Measurements from ENCODE around the gene EXOC2.

The EXOC2 gene

DNA sequence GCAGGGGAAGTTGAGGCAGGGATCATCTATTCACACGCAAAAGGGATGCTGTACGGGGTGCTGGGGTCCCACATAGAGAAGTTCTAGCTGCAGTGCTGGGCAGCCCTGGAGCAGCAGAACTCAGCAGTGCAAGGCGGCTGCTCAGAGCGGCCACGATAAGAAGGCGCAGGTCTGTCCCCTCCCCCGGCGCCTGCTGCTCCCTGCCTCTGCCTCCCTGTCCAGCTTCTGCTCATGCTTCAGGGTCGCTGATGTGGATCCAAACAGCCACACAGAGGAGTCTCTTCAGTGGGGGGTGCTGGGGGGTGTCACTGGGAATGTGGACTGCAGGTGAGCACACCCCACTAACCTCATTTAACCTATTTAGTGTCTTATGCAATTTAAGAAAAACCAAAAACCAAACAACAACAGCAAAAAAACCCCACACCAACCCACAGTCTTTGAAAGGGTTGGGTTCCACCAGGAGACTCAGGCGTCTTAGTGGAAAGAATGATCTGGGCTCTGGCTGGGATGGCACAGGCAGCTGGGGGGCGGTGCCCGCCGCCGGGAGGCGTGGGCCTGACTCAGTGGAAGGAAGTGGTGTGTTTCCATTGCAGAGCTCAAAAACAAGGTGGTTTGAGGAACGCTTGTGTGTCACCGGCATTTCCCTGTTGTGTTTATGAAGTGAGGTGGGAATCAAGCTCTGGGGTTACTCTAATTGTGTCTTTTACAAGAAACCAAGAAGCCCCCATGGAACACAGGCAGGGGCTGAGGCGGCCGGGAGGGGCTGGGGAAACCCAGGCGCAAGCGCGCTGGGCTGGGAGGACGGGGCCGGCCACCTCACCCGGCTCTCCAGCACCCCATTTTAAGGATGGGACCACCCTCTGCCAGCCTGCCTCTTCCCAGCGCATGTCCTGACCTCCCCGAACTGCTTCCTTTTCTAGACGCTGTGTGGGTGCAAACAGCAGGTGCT is 246.2 kb downstream of the EXOC2 start:
- peaks cover 70% of the 10 kb centered on the region for H3K4me1 Mint-ChIP-seq
- peak overlapping the region; percentile 75 to 80 for H3K4me3 Mint-ChIP-seq
- no peaks in the 10 kb centered on the region for H3K27me3 Mint-ChIP-seq
- DNase-seq: peak; percentile 92 to 98
- peak overlapping the region; percentile 97 to 99 for H3K27ac Mint-ChIP-seq
- ATAC-seq: peak; percentile 85
- peaks cover 3 to 4% of the 10 kb centered on the region in 2 donors for H3K9me3 Mint-ChIP-seq

DNA sequence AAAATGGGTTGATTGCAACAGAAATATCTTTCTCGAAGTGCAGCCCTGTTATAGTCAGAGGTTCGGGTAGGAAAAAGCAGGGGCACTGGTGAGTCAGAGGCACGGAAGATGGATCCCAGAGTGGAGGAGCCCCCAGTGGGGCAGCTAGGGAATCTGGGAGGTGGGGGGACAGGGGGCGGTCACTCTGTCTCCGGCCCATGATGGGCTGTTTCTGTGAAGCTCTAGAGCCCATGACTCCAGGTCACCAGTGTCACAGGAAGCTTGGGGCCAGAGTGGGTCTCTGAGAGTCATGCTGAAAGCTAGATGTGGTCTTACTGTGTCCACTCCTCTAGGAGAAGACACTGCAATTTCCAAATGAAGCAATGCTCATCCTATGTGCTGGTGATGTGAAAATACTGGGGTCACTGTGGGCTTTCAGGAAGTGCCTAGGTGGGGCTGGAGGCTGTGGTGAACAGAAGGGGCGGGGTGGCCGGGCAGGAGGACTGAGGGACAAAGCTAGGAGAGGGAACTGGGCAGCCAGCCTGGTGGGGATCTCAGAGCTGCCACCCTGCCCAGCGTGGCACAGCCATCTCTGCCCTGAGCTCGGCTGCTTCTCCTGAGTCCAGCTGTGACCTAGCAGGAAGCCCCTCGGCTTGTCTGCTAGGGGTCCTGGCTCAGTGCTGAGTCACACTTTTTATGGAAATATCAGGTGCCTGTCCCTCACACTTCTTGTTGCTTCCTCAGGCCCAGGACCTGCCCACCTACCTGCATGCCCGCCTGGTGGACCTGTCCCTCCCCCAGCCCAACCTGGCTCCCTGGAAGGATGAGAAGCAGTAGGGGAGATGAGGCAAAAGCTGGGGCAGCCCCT is 247.1 kb downstream of the EXOC2 start:
- no peaks in the 10 kb centered on the region for H3K27me3 Mint-ChIP-seq
- ATAC-seq (no peak), DNase-seq (peak in 1 of 2 donors; percentile 35)
- H3K9me3 Mint-ChIP-seq: peaks cover 3 to 4% of the 10 kb centered on the region in 2 donors
- H3K27ac Mint-ChIP-seq: peak overlapping the region; percentile 97 to 99
- peak overlapping the region; percentile 75 to 80 for H3K4me3 Mint-ChIP-seq
- peaks cover 79% of the 10 kb centered on the region for H3K4me1 Mint-ChIP-seq

GRCh38 chr6:444653-445275 is 248.2 kb downstream of the EXOC2 start:
- ATAC-seq (peak; percentile 31), DNase-seq (peak; percentile 58 to 60)
- H3K4me3 Mint-ChIP-seq: peak overlapping the region; percentile 75 to 80
- H3K9me3 Mint-ChIP-seq: peaks cover 0 to 3% of the 10 kb centered on the region in 2 donors
- H3K27ac Mint-ChIP-seq: peak overlapping the region; percentile 97 to 99
- H3K27me3 Mint-ChIP-seq: no peaks in the 10 kb centered on the region
- peaks cover 81% of the 10 kb centered on the region for H3K4me1 Mint-ChIP-seq

- Mint-ChIP-seq H3K4me1 (peaks cover 72% of the 10 kb centered on the region), H3K9me3 (peaks cover 0 to 3% of the 10 kb centered on the region in 2 donors), H3K27ac (no peak overlapping the region), H3K27me3 (no peaks in the 10 kb centered on the region), H3K4me3 (no peak overlapping the region)
- ATAC-seq (no peak), DNase-seq (peak in 1 of 2 donors; percentile 7)
Measured at GRCh38 chr6:443621-444159, 249.2 kb downstream of the EXOC2 start.

DNA sequence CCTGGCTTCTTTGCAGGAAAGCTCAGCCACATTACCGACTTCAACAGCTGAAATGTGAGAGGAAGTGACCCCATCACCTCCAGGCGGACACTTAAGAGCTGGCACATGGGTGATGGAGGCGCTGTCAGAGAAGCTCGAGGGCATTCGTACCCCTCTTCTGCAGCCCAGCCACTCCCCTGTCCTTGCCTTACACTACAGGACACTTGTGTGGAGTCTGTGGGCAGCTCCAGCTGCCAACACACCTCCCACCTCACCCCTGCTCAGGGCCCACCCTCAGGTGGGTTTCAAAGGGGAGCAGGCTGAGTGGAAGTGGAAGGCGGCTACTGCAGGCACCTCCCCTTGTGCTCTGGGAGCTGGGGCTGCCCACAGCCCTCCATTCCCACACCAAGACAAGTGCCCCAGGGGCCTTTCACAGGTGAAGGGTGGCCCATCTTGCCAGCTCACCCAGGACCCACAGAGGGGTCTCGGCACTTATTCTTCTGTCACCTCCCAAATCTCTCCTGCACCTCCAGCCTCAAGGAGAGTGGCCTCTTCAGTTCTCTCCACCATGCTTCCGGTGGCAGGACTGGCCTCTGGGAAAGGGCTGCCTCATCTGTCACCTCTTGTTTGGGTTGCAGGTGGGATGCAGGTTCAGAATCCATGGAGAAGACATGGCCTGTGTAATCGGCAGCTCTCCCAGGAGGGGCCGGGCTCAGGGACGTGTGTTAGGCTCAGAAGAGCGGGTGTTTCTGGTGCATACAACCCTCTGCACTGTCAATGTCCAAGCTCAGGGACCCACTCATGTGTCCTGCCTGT is 251.6 kb downstream of the EXOC2 start:
- Mint-ChIP-seq H3K9me3 (no peaks in the 10 kb centered on the region), H3K4me3 (no peak overlapping the region), H3K27ac (no peak overlapping the region), H3K27me3 (no peaks in the 10 kb centered on the region), H3K4me1 (peaks cover 55% of the 10 kb centered on the region)
- DNase-seq (peak in 1 of 2 donors; percentile 11), ATAC-seq (no peak)

GRCh38 chr6:439641-440167 is 253.2 kb downstream of the EXOC2 start:
- H3K27ac Mint-ChIP-seq: no peak overlapping the region
- no peak for DNase-seq
- H3K27me3 Mint-ChIP-seq: no peaks in the 10 kb centered on the region

GRCh38 chr6:438634-439170 is 254.2 kb downstream of the EXOC2 start:
- no peak overlapping the region for H3K4me3 Mint-ChIP-seq
- DNase-seq (no peak), ATAC-seq (no peak)
- H3K4me1 Mint-ChIP-seq: peaks cover 49% of the 10 kb centered on the region
- H3K9me3 Mint-ChIP-seq: no peaks in the 10 kb centered on the region
- no peaks in the 10 kb centered on the region for H3K27me3 Mint-ChIP-seq
- no peak overlapping the region for H3K27ac Mint-ChIP-seq

More at GRCh38 chr6:439641-440167, 253.2 kb downstream of the EXOC2 start:
- Mint-ChIP-seq H3K4me3 (no peak overlapping the region), H3K4me1 (peaks cover 49% of the 10 kb centered on the region), H3K9me3 (no peaks in the 10 kb centered on the region)
- no peak for ATAC-seq

DNA sequence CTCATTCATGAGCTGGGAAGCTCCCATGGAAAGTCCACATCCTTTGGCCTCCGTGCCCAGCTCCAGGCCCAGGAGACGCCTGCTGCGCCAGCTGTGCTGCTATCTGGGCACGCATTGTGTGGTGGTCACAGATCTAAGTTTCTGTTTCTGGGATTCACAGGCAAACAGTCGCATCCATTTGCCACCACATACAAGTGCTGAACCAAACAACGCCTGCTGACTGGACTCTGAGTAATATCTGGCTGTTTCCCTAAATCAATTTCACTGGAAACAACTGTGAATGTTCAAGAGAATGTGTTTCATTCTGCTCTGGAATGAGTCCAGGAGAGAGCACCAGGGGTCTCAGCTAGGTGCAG is 255.9 kb downstream of the EXOC2 start:
- DNase-seq (no peak), ATAC-seq (no peak)
- Mint-ChIP-seq H3K4me3 (no peak overlapping the region), H3K27me3 (no peaks in the 10 kb centered on the region), H3K27ac (no peak overlapping the region), H3K4me1 (peaks cover 57% of the 10 kb centered on the region), H3K9me3 (no peaks in the 10 kb centered on the region)

GRCh38 chr6:436308-437036 is 256.5 kb downstream of the EXOC2 start:
- ATAC-seq (no peak), DNase-seq (no peak)
- Mint-ChIP-seq H3K9me3 (no peaks in the 10 kb centered on the region), H3K27me3 (no peaks in the 10 kb centered on the region), H3K4me1 (peaks cover 59% of the 10 kb centered on the region), H3K4me3 (no peak overlapping the region), H3K27ac (no peak overlapping the region)

- Mint-ChIP-seq H3K4me1 (peaks cover 59% of the 10 kb centered on the region), H3K27ac (peak overlapping the region in 1 of 2 donors; percentile 67), H3K4me3 (peak overlapping the region; percentile 72 to 74), H3K9me3 (no peaks in the 10 kb centered on the region), H3K27me3 (no peaks in the 10 kb centered on the region)
- ATAC-seq: no peak
- DNase-seq: peak in 1 of 2 donors; percentile 7
Measured at GRCh38 chr6:435441-436307, 257.3 kb downstream of the EXOC2 start.

Data from stimulated activated naive CD8-positive, alpha-beta T cell treated with anti-CD3 and anti-CD28 coated beads, Interleukin-15, amount 100 ng/mL, for 72 hours (primary cell).